OCI-LY3 (cell line): ENCODE data around the gene SCN3A.

Source experiments
- EZH2phosphoT487 ChIP-seq: fragments of 200-600 bp; shearing (Covaris generic); IDR thresholded peaks from 2 replicates; pipeline ENCODE4 v1.6.1; 2018; ENCODE audit warnings: antibody characterized with exemption, mixed run types, low read depth
- TF ChIP-seq, protein P1 (sequence below): fragments of 200-600, 300-600 bp; sonication (generic); IDR thresholded peaks from 2 replicates; pipeline ENCODE4 v1.5.1; 2014; ENCODE audit warnings: antibody characterized with exemption, low read length, low read depth

DNA sequence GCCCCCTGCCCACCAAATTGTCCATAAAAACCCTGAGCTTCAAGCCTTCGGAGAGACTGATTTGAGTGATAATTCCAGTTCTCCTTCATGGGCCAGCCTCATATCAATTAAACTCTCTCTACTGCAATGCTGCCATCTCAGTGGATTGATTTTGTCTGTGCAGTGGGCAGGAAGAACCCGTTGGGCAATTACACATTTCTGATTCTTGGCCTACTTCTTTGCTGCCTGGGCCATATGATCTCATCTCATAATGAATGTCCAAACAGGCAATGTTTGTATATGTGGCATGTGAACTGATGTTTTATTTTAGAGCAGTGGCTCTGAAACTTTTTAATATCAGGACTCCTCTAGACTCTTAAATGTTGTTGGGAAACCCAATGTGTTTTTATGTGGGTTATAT lies 147.3 kb downstream of the SCN3A start:
- TF ChIP-seq, protein P1, sequence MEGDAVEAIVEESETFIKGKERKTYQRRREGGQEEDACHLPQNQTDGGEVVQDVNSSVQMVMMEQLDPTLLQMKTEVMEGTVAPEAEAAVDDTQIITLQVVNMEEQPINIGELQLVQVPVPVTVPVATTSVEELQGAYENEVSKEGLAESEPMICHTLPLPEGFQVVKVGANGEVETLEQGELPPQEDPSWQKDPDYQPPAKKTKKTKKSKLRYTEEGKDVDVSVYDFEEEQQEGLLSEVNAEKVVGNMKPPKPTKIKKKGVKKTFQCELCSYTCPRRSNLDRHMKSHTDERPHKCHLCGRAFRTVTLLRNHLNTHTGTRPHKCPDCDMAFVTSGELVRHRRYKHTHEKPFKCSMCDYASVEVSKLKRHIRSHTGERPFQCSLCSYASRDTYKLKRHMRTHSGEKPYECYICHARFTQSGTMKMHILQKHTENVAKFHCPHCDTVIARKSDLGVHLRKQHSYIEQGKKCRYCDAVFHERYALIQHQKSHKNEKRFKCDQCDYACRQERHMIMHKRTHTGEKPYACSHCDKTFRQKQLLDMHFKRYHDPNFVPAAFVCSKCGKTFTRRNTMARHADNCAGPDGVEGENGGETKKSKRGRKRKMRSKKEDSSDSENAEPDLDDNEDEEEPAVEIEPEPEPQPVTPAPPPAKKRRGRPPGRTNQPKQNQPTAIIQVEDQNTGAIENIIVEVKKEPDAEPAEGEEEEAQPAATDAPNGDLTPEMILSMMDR: no peak
- TF ChIP-seq EZH2phosphoT487: no peak
